ENCODE data around the gene PTPRCAP. TPM values are rescaled to one million over a fixed set of nuclear protein-coding genes. Genes with fewer than 3 reads are reported as not detected.

PTPRCAP gene
- total RNA-seq, 1 experiment from 2014 or later = 1.7 TPM

DNA sequence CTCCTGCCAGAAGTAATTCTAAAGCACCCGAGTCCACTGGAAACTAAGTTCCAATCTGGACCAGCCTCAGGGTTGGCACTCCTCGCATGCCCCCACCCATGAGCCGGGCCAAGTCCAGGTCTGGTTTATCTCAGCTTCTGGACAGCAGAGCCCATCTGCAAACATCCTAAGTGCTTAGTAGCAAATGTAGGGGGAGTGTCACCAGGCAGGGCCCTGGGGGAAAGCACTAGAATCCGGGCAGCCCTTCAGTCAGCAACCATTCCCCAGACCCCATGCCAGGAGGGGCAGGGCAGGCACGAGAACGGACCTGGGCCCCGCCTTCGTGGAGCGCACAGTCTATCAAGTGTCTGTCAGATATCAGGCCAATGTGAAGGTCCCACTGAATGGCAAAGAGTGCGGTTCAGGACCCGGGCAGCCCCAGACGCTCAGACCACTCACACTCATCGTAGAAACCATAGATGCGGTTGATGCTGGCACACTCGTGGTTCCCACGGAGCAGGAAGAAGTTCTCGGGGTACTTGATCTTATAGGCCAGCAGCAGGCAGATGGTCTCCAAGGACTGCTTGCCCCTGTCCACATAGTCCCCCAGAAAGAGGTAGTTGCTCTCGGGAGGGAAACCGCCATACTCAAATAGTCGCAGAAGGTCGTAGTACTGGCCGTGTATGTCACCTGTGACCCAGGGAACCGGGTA is 37.1 kb downstream of the PTPRCAP start:
- Histone ChIP-seq H3K9me3 (ENCODE audit: control insufficient read depth, low read depth, low read length) (no peaks in the 10 kb centered on the region), H2BK5ac (ENCODE audit: insufficient read length, low read length) (no peak overlapping the region), H3K23ac (ENCODE audit: insufficient read length, low read depth, low read length) (no peak overlapping the region), H3K79me2 (ENCODE audit: insufficient read depth, low read length) (peaks cover 4% of the 10 kb centered on the region; the same call in 1 of the 2 replicates), H2BK20ac (ENCODE audit: low read depth, low read length, poor library complexity, severe bottlenecking) (no peak overlapping the region), H3K79me1 (ENCODE audit: insufficient read depth, low read depth, low read length, poor library complexity, severe bottlenecking) (peaks cover 3% of the 10 kb centered on the region), H3K56ac (ENCODE audit: insufficient read length, low read depth, low read length) (no peak overlapping the region), H3K27ac (ENCODE audit: insufficient read length, low read depth, low read length) (no peak overlapping the region), H4K8ac (replicated peaks; ENCODE audit: insufficient read length, low read depth, low read length) (no peak overlapping the region), H3K4me1 (ENCODE audit: insufficient read depth, low read length) (peaks cover 2% of the 10 kb centered on the region; the same call in 1 of the 2 replicates), H3K23me2 (ENCODE audit: insufficient read length, low read depth, low read length, poor library complexity, severe bottlenecking) (peaks cover 5% of the 10 kb centered on the region), H3K4ac (ENCODE audit: low read depth, low read length) (no peak overlapping the region), H2BK120ac (ENCODE audit: low read depth, low read length, poor library complexity, severe bottlenecking) (no peak overlapping the region), H3K9ac (ENCODE audit: extremely low read depth, insufficient read length, low read length) (peak overlapping the region; percentile 34), H2BK12ac (ENCODE audit: insufficient read length, low read depth, low read length) (no peak overlapping the region), H3K27me3 (ENCODE audit: insufficient read depth, low read length) (no peaks in the 10 kb centered on the region), H4K5ac (ENCODE audit: insufficient read length, low read depth, low read length) (no peak overlapping the region), H4K91ac (ENCODE audit: insufficient read length, low read depth, low read length) (no peak overlapping the region), H3K18ac (ENCODE audit: insufficient read length, low read depth, low read length) (no peak overlapping the region), H2AFZ (ENCODE audit: low read length) (no peak overlapping the region), H2BK15ac (ENCODE audit: low read depth, low read length) (no peak overlapping the region), H3T11ph (ENCODE audit: low read length) (no peak overlapping the region), H3K14ac (ENCODE audit: insufficient read depth, low read length) (no peak overlapping the region), H4K20me1 (ENCODE audit: control insufficient read depth, insufficient read depth, insufficient read length) (no peaks in the 10 kb centered on the region), H3K4me2 (ENCODE audit: insufficient read depth, insufficient read length, low read length) (peak overlapping the region; percentile 83), H2AK5ac (ENCODE audit: insufficient read length, low read length) (no peak overlapping the region)
- peaks cover 14 to 42% (median 39%) of the 10 kb centered on the region in 3 experiments for H3K36me3 Mint-ChIP-seq (ENCODE audit: insufficient read depth in 1 of 3, low read depth in 3 of 3)
- no CpG with 5 or more reads among the region's 23 CpGs for WGBS (ENCODE audit: extremely low coverage, insufficient read length, low lambda C conversion rate)
- H3K27ac Mint-ChIP-seq = no peak overlapping the region; a peak in 1 of 7 replicates
- DNase-seq = no peak
- no peaks in the 10 kb centered on the region for H3K9me3 Mint-ChIP-seq
- peaks cover 3% of the 10 kb centered on the region for H3K27me3 Mint-ChIP-seq (ENCODE audit: low read depth)
- H3K4me1 Mint-ChIP-seq = peaks cover 16 to 18% of the 10 kb centered on the region in 2 experiments
- H3K4me3 Mint-ChIP-seq = peak overlapping the region; percentile 69 to 82
- TF ChIP-seq, protein P1, sequence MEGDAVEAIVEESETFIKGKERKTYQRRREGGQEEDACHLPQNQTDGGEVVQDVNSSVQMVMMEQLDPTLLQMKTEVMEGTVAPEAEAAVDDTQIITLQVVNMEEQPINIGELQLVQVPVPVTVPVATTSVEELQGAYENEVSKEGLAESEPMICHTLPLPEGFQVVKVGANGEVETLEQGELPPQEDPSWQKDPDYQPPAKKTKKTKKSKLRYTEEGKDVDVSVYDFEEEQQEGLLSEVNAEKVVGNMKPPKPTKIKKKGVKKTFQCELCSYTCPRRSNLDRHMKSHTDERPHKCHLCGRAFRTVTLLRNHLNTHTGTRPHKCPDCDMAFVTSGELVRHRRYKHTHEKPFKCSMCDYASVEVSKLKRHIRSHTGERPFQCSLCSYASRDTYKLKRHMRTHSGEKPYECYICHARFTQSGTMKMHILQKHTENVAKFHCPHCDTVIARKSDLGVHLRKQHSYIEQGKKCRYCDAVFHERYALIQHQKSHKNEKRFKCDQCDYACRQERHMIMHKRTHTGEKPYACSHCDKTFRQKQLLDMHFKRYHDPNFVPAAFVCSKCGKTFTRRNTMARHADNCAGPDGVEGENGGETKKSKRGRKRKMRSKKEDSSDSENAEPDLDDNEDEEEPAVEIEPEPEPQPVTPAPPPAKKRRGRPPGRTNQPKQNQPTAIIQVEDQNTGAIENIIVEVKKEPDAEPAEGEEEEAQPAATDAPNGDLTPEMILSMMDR (conservative IDR thresholded peaks at IDR 0.05) = no peak
